Uterus (tissue), 4 donors: ENCODE measurements around the gene DNM3. TPM values are rescaled to one million over a fixed set of nuclear protein-coding genes. Genes with fewer than 3 reads are reported as not detected.
A peak's percentile ranks its signal among the peaks of the same experiment; 100 is the strongest.

Experiments used
- DNase-seq, 2 donors: peaks; one replicate each; pipeline ENCODE4 v3.0.0-alpha.2; 2019 to 2020
- H3K27ac ChIP-seq, 2 donors: fragments of 200-600 bp; sonication (generic); 1 replicate in 1 of 2; 2 replicates in 1 of 2; pipeline ENCODE4 v1.5.1; 2016 to 2018
- H3K27me3 ChIP-seq, 2 donors: fragments of 200-600 bp; sonication (generic); one replicate each; pipeline ENCODE4 v1.5.1; 2018 to 2019; ENCODE audit warnings: control low read depth in 1 of 2
- H3K36me3 ChIP-seq, 2 donors: fragments of 200-600 bp; sonication (generic); one replicate each; pipeline ENCODE4 v1.5.1; 2019; ENCODE audit warnings: control low read depth in 1 of 2
- H3K4me1 ChIP-seq, 2 donors: fragments of 200-600 bp; sonication (generic); one replicate each; pipeline ENCODE4 v1.5.1; 2018 to 2019; ENCODE audit warnings: control low read depth in 1 of 2
- H3K4me3 ChIP-seq, 2 donors: fragments of 200-600 bp; sonication (generic); 1 replicate in 1 of 2; 2 replicates in 1 of 2; pipeline ENCODE4 v1.5.1; 2018 to 2019; ENCODE audit warnings: mild to moderate bottlenecking in 1 of 2
- H3K9me3 ChIP-seq, 2 donors: fragments of 200-600 bp; sonication (generic); one replicate each; pipeline ENCODE4 v1.5.1; 2019; ENCODE audit warnings: control low read depth in 1 of 2
- CTCF ChIP-seq, 4 experiments: fragments of 200-600 bp in 2 of 4; fragments of 450-650 bp in 2 of 4; sonication (generic) in 2 of 4; IDR thresholded peaks; one replicate each; pipeline ENCODE4 v1.5.1; 2016 to 2019; ENCODE audit warnings: antibody characterized with exemption in 4 of 4, mild to moderate bottlenecking in 2 of 4, moderate library complexity in 1 of 4
- POLR2A ChIP-seq, 2 donors: fragments of 450-650 bp; IDR thresholded peaks; one replicate each; pipeline ENCODE4 v1.6.1; 2016; ENCODE audit warnings: antibody characterized with exemption in 2 of 2, mild to moderate bottlenecking in 1 of 2, moderate library complexity in 1 of 2
- intact Hi-C: fragments of 100-400 bp; cut with DNase I; formaldehyde crosslinking; loops from one replicate; pipeline ENCODE4 v1.15.1; 2023; ENCODE audit warnings: low total_unique reads
- total RNA-seq, 4 donors: library from RNA; depleted of rRNA in 3 of 4; stranded (reverse); fragments of >200 nt in 3 of 4; gene quantifications; one replicate each; pipeline versions ENCODE4 v1.1.0 to v1.2.4, GENCODE V29; 2014 to 2023
- donor health status: DM: yes; HTN: yes; CAD: no.

The DNM3 gene
- total RNA-seq, 4 donors from 2014 or later, result 4.7 to 49.2 (median 14.6) TPM

- Histone ChIP-seq H3K27me3 (no peaks in the 10 kb centered on the region), H3K27ac (peak overlapping the region; percentile 5 to 47), H3K4me1 (no peaks in the 10 kb centered on the region), H3K36me3 (no peaks in the 10 kb centered on the region), H3K9me3 (no peaks in the 10 kb centered on the region), H3K4me3 (no peak overlapping the region)
- TF ChIP-seq CTCF (IDR thresholded peaks at IDR 0.05) (no peak), POLR2A (IDR thresholded peaks at IDR 0.05) (no peak)
- intact Hi-C loops, result no loop called here
- no peak for DNase-seq
Observed at GRCh38 chr1:172148707-172149106, 307.4 kb downstream of the DNM3 start.

GRCh38 chr1:172149346-172149745 is 308.0 kb downstream of the DNM3 start:
- Histone ChIP-seq H3K27me3 (no peaks in the 10 kb centered on the region), H3K27ac (peak overlapping the region in 1 of 2 donors; percentile 47), H3K36me3 (no peaks in the 10 kb centered on the region), H3K4me1 (no peaks in the 10 kb centered on the region), H3K4me3 (no peak overlapping the region), H3K9me3 (no peaks in the 10 kb centered on the region)
- DNase-seq, result no peak
- intact Hi-C loops, result no loop called here
- no peak for TF ChIP-seq POLR2A (IDR thresholded peaks at IDR 0.05)
- TF ChIP-seq CTCF (IDR thresholded peaks at IDR 0.05), result no peak

- Histone ChIP-seq H3K27ac (peak overlapping the region; percentile 24 to 78), H3K36me3 (no peaks in the 10 kb centered on the region), H3K4me3 (no peak overlapping the region), H3K4me1 (peaks cover 0 to 5% of the 10 kb centered on the region in 2 donors), H3K27me3 (no peaks in the 10 kb centered on the region), H3K9me3 (no peaks in the 10 kb centered on the region)
- no peak for TF ChIP-seq POLR2A (IDR thresholded peaks at IDR 0.05)
- TF ChIP-seq CTCF (IDR thresholded peaks at IDR 0.05), result no peak
- DNase-seq, result no peak
- intact Hi-C loops, result no loop called here
Observed at GRCh38 chr1:172154551-172154950, 313.3 kb downstream of the DNM3 start.

GRCh38 chr1:172155766-172156165 is 314.5 kb downstream of the DNM3 start:
- Histone ChIP-seq H3K4me3 (no peak overlapping the region), H3K9me3 (no peaks in the 10 kb centered on the region), H3K27ac (no peak overlapping the region), H3K4me1 (peaks cover 0 to 5% of the 10 kb centered on the region in 2 donors), H3K36me3 (no peaks in the 10 kb centered on the region), H3K27me3 (no peaks in the 10 kb centered on the region)
- no peak for TF ChIP-seq POLR2A (IDR thresholded peaks at IDR 0.05)
- no peak for TF ChIP-seq CTCF (IDR thresholded peaks at IDR 0.05)
- DNase-seq, result no peak
- intact Hi-C loops, result no loop called here

GRCh38 chr1:172162236-172162635 is 320.9 kb downstream of the DNM3 start:
- H3K4me3 ChIP-seq, result no peak overlapping the region
- TF ChIP-seq CTCF (IDR thresholded peaks at IDR 0.05) (no peak), POLR2A (IDR thresholded peaks at IDR 0.05) (no peak)
- no peaks in the 10 kb centered on the region for H3K4me1 ChIP-seq
- no peaks in the 10 kb centered on the region for H3K36me3 ChIP-seq
- H3K27ac ChIP-seq, result no peak overlapping the region
- H3K27me3 ChIP-seq, result no peaks in the 10 kb centered on the region
- DNase-seq, result no peak
- no peaks in the 10 kb centered on the region for H3K9me3 ChIP-seq
- intact Hi-C loops, result no loop called here
